Cardiac fibroblast (primary cell): ENCODE measurements around the gene RNF32.

Experiments
- DNase-seq, 2 donors: peaks; one replicate each; pipeline versions ENCODE4 v3.0.0 to v3.0.0-alpha.2; 2010; ENCODE audit warnings: low read depth in 2 of 2
- H3K4me3 ChIP-seq, 2 donors: replicated peaks in 1 of 2; 1 replicate in 1 of 2; 2 replicates in 1 of 2; pipeline ENCODE4 v1.5.1; 2011; ENCODE audit warnings: low read depth in 2 of 2, low read length in 2 of 2, mild to moderate bottlenecking in 2 of 2, moderate library complexity in 1 of 2
- CTCF ChIP-seq: IDR thresholded peaks from one replicate; pipeline ENCODE4 v1.5.1; 2011; ENCODE audit warnings: low read depth, mild to moderate bottlenecking, low read length, inconsistent platforms

The RNF32 gene

GRCh38 chr7:156666368-156667109 lies 26.0 kb downstream of the RNF32 start:
- DNase-seq, result no peak
- TF ChIP-seq CTCF, result no peak

GRCh38 chr7:156667110-156667426 lies 26.5 kb downstream of the RNF32 start:
- no peak for TF ChIP-seq CTCF
- no peak for DNase-seq

More at GRCh38 chr7:156666368-156667109, 26.0 kb downstream of the RNF32 start:
- no peak overlapping the region for H3K4me3 ChIP-seq

GRCh38 chr7:156668130-156668741 lies 27.7 kb downstream of the RNF32 start:
- peak in 1 of 2 donors; percentile 25 for DNase-seq
- no peak overlapping the region for H3K4me3 ChIP-seq
- no peak for TF ChIP-seq CTCF

More at GRCh38 chr7:156667110-156667426, 26.5 kb downstream of the RNF32 start:
- H3K4me3 ChIP-seq, result no peak overlapping the region

GRCh38 chr7:156669035-156669828 lies 28.7 kb downstream of the RNF32 start:
- TF ChIP-seq CTCF, result no peak
- no peak overlapping the region for H3K4me3 ChIP-seq
- no peak for DNase-seq

- no peak overlapping the region for H3K4me3 ChIP-seq
- DNase-seq, result no peak
- no peak for TF ChIP-seq CTCF
Measured at GRCh38 chr7:156673454-156673853, 32.9 kb downstream of the RNF32 start.

- no peak for TF ChIP-seq CTCF
- no peak for DNase-seq
- H3K4me3 ChIP-seq, result no peak overlapping the region
Measured at GRCh38 chr7:156673902-156674301, 33.3 kb downstream of the RNF32 start.
